Motor neuron (in vitro differentiated cells): ENCODE data around the gene PRDM11. TPM values are rescaled to one million over a fixed set of nuclear protein-coding genes. Genes with fewer than 3 reads are reported as not detected.
A peak's percentile ranks its signal among the peaks of the same experiment; 100 is the strongest.

Experiments used
- ATAC-seq, 8 experiments: fragments of 200-7000 bp; cut with Tn5 transposase; replicated peaks in 6 of 8; 2 replicates each; pipeline ENCODE4 v1.8.0; 2021; ENCODE audit warnings: mild to moderate bottlenecking in 8 of 8, moderate library complexity in 8 of 8
- H3K27ac ChIP-seq, 2 donors: fragments of 250-450 bp; sonication (Bioruptor Pico); 2 replicates each; pipeline ENCODE4 v1.9.0; 2021; ENCODE audit warnings: antibody characterized with exemption in 2 of 2, mild to moderate bottlenecking in 2 of 2, moderate library complexity in 1 of 2
- H3K4me1 ChIP-seq, 2 donors: fragments of 250-450 bp; sonication (Bioruptor Pico); replicated peaks in 1 of 2; 2 replicates each; pipeline ENCODE4 v1.6.1; 2021; ENCODE audit warnings: antibody characterized with exemption in 2 of 2, mild to moderate bottlenecking in 2 of 2, moderate library complexity in 1 of 2
- H3K4me3 ChIP-seq, 5 donors: fragments of 250-450 bp; sonication (Bioruptor Pico); 2 replicates each; pipeline ENCODE4 v1.9.0; 2021; ENCODE audit warnings: antibody characterized with exemption in 5 of 5, mild to moderate bottlenecking in 5 of 5, moderate library complexity in 4 of 5
- WGBS, 10 experiments: fragments of 450-650 bp; shearing (Covaris generic); methylation state at CpG; one replicate each; pipeline ENCODE4 v1.0.0; 2022; 5-methylcytosine and 5-hydroxymethylcytosine counted together
- in situ Hi-C, 9 experiments: fragments of 400-800 bp; cut with MboI; loops; one replicate each; pipeline ENCODE4 v1.15.0; 2021; ENCODE audit warnings: low sequenced_read_pairs in 9 of 9, low pct_unique_long_range_greater_than_20kb in 2 of 9; ENCODE audit not compliant: unreplicated experiment in 9 of 9
- total RNA-seq, 8 experiments: library from RNA; unstranded; fragments of 300-600 nt; gene quantifications; 2 replicates each; pipeline versions ENCODE4 v1.2.3 to v1.2.4, GENCODE V29; 2022

The PRDM11 gene
- total RNA-seq, 8 experiments from 2014 or later: 2.4 to 9.9 (median 5.3) TPM

DNA sequence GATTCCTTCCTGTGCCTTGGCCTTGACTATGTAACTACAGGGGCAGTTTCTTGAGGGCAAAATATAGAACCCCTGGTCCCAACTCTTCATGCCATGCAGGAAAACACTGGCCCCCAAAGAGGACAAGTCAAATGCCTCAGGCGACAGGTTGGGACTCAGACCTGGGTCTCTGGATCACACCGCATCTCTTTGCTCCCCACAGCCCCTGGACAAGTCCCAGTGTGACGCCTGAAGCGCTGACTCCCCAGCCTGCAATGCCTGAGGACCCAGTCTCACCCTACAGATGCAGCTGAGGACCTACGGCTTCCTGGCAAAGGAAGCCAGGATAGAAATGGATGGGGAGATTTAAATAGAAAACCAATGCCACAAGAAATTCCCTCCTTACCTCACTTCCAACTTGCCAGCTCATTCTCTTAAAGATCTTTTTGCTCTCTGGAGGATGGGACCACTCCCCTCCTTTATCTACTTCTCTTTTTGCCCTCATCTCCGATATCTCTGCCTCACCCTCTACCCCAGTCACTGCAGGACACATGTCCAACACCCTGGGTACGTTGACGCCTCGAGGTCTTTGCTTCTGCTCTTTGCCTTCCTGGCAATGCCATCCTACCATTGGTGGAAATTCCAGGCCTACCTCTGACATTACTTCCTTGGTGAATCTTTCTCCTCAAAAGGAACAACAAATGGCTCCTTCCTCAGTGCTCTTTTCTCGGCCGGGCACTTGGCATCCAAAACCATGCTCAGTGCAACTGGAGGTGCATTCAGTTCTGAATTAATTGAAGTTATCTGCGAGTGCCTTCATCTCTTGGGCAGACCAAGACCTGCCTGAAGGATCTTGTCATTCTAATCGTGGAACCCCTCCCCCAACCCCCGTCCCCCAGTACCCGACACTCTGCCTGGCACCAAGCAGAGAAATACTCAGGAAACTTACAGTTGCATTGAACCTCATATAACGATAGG is 2.0 kb upstream of the PRDM11 start:
- in situ Hi-C loops: no loop called here
- no peak for ATAC-seq
- Histone ChIP-seq H3K4me3 (no peak overlapping the region), H3K4me1 (peaks cover 6 to 7% of the 10 kb centered on the region in 2 donors), H3K27ac (no peak overlapping the region)
- 47 to 100% (median 76%) methylated on average over 1 to 9 of the region's 16 CpGs; no CpG with 5 or more reads in 1 of the 10 experiments for WGBS, 10 experiments

- Histone ChIP-seq H3K27ac (no peak overlapping the region), H3K4me3 (no peak overlapping the region), H3K4me1 (peaks cover 6 to 7% of the 10 kb centered on the region in 2 donors)
- ATAC-seq: no peak
- WGBS, 10 experiments: 0 to 60% (median 20%) methylated on average over 1 of the region's 3 CpGs; no CpG with 5 or more reads in 7 of the 10 experiments
- in situ Hi-C loops: no loop called here
Observed at GRCh38 chr11:45145083-45145378, 1.4 kb upstream of the PRDM11 start.

DNA sequence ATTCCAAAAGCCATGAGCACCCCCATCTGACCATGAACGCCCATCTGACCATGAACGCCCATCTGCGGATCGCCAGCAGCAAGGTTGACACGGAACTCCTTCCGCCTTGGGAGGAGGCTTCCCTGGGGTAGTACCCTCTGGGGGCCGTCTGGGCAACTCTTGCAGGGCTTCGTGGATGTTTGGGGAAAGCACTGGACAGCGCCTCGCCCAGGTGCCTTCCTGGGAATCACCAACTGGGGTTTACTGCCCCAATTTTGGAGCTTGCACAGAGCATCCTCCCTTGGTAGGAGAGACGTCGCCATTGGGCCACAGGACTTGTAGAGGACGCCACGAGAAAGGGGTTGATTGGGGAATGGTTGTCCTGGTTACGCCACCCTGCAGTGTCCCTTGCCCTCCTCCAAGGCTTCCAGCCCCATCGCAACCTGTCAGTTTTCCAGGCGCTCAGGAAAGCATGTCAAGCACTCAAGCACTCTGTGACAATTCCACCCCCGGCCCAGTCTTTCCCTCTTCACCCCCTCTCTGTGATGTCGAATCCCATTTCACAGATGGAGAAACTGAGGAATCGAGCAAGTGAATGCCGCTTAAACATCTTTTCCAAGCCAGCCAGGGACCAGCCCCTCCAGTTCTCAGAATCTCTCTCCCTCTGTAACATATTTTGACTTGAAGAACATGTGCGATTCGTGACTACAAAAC is 914 bp upstream of the PRDM11 start:
- peaks cover 6 to 7% of the 10 kb centered on the region in 2 donors for H3K4me1 ChIP-seq
- in situ Hi-C loops: no loop called here
- H3K4me3 ChIP-seq: peak overlapping the region; percentile 57 to 97 (median 76)
- 0 to 20% (median 1%) methylated on average over 2 to 9 of the region's 23 CpGs; no CpG with 5 or more reads in 2 of the 10 experiments for whole genome bisulfite sequencing, 10 experiments
- peak in 2 of 8 experiments; percentile 6 to 10 for ATAC-seq
- no peak overlapping the region for H3K27ac ChIP-seq

GRCh38 chr11:45147017-45147728 is 734 bp downstream of the PRDM11 start:
- ATAC-seq: peak; percentile 91 to 98 (median 97)
- 0 to 7% (median 2%) methylated on average over 1 to 14 of the region's 88 CpGs; no CpG with 5 or more reads in 3 of the 10 experiments for WGBS, 10 experiments

DNA sequence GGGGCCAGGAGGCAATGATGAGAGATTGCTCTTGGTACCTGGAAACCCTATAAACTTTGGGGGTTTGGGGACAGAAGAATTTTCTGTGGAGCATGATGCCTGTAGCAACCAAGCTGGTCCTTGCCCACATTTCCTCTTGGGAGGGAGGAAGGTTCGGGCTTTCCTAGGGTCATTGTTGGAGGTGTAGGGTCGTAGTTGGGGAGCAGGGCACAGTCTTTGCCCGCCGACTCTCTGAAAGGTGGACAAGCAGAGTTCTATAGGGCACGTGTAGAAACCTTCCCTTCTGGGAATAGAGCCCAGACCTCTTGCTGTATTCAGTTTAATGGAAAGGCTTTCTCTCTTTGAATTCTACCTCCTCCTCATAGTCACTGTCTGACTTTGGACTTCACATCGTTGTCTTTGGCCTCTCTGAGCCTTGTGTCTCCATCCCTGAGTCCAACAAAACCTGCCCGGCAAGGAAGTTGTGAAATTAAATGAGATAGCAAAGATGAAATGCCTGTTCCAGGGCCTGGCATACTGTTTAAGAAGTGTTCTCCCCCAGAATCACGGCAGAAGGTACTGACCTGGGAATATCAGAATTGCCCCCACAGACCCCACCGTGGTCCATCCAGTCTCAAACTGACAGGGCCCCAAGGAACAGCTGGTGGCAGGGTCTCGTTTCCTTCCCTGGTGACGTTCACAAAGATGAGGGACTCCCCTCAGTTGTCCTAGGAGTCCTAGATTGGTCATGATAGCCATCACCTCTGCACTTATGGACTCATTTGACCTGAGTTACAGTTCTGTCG is 1.6 kb downstream of the PRDM11 start:
- peak overlapping the region; percentile 78 to 87 for H3K27ac ChIP-seq
- H3K4me3 ChIP-seq: peak overlapping the region; percentile 57 to 97 (median 76)
- 52 to 100% (median 85%) methylated on average over 1 to 7 of the region's 12 CpGs; no CpG with 5 or more reads in 1 of the 10 experiments for WGBS, 10 experiments
- peaks cover 6 to 7% of the 10 kb centered on the region in 2 donors for H3K4me1 ChIP-seq
- no peak for ATAC-seq
- in situ Hi-C loops: no loop called here

More at GRCh38 chr11:45147017-45147728, 734 bp downstream of the PRDM11 start:
- in situ Hi-C loops: no loop called here
- Histone ChIP-seq H3K4me1 (peaks cover 6 to 7% of the 10 kb centered on the region in 2 donors), H3K4me3 (peak overlapping the region; percentile 57 to 97 (median 76)), H3K27ac (peak overlapping the region; percentile 78 to 87)

DNA sequence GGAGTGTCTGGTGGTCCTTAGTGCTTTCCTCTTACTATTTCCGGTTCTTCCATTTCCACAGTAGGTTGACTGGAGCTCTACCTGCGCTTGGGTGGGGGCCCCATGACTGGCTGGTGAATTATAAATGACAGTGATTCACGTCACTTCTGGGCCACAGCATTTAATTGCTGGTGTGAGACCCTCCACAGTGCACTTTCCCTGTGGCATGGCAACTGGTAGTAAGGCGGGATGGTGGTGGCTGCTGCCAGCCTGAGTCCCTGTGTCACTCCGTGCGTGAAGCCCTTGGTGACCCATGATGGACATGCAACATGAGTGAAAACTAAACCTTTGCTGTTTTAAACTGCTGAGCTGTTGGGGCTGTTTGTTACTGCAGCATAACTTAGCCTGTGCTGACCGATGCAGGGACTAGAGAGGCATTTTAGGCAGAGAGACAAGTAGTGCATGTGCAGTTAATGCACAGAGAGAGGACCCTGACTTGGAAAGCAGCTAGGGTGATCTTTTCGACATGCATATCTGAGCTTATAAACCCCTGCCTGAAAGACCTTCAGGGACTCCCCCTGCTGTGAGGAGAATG is 3.1 kb downstream of the PRDM11 start:
- Histone ChIP-seq H3K4me1 (peaks cover 6 to 7% of the 10 kb centered on the region in 2 donors), H3K4me3 (no peak overlapping the region), H3K27ac (no peak overlapping the region)
- ATAC-seq: no peak
- 73 to 95% (median 93%) methylated on average over 2 to 7 of the region's 8 CpGs; no CpG with 5 or more reads in 4 of the 10 experiments for WGBS, 10 experiments
- in situ Hi-C loops: no loop called here

DNA sequence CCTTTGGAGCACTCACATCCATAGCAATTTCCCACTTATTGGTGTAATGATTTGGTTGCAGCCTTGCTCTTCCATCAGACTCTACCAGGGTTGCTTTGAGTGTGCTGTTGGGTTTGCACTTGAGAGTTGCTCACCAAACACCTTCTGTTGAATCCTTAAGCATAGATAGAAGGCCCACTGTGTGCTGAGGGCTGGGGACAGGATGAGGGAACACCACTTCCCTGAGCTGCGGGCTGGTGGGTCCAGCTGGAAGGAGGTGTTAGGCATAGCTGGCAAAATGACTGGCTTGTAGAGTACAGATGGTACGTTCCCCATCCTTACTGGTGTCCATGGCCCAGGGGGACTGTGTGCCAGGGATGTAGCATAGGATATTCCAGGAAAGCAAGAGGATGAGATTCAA is 3.9 kb downstream of the PRDM11 start:
- Histone ChIP-seq H3K27ac (no peak overlapping the region), H3K4me3 (no peak overlapping the region), H3K4me1 (peaks cover 6 to 7% of the 10 kb centered on the region in 2 donors)
- ATAC-seq: no peak
- WGBS, 10 experiments: 71 to 100% (median 100%) methylated on average over 1 of the region's 2 CpGs; no CpG with 5 or more reads in 5 of the 10 experiments
- in situ Hi-C loops: no loop called here

DNA sequence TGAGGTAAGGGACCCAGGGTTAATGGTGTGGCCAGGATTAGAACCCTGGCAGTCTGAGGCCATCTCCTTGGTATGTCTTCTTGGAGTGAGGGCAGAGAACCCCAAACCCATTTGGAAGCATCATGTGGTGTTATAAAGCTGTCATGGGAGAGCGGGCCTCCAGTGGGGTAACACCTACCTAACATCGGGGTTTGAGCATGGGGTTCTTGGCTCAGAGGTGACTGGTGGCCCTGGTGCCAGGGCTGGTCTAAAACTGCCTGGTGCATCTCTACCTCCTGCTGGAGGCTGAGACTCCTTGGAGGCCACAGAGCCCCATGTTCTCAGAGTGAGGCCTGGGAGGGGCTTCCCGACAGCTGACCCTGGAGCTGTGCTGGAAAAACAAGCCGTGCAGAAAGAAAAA is 4.5 kb downstream of the PRDM11 start:
- in situ Hi-C loops: no loop called here
- Histone ChIP-seq H3K4me3 (no peak overlapping the region), H3K4me1 (peaks cover 6 to 7% of the 10 kb centered on the region in 2 donors), H3K27ac (no peak overlapping the region)
- ATAC-seq: no peak
- 67 to 100% (median 85%) methylated on average over 1 to 2 of the region's 4 CpGs; no CpG with 5 or more reads in 6 of the 10 experiments for WGBS, 10 experiments

GRCh38 chr11:45151362-45151982 is 5.0 kb downstream of the PRDM11 start:
- WGBS, 10 experiments: 17 to 100% (median 88%) methylated on average over 1 to 5 of the region's 6 CpGs
- ATAC-seq: no peak
- Histone ChIP-seq H3K4me1 (peaks cover 6 to 7% of the 10 kb centered on the region in 2 donors), H3K27ac (no peak overlapping the region), H3K4me3 (no peak overlapping the region)
- in situ Hi-C loops: no loop called here

- in situ Hi-C loops: no loop called here
- H3K4me1 ChIP-seq: peaks cover 13 to 17% of the 10 kb centered on the region in 2 donors
- H3K4me3 ChIP-seq: no peak overlapping the region
- no peak overlapping the region for H3K27ac ChIP-seq
- no peak for ATAC-seq
- WGBS, 10 experiments: 60 to 100% (median 84%) methylated on average over 1 to 12 of the region's 14 CpGs
Observed at GRCh38 chr11:45152740-45153595, 6.5 kb downstream of the PRDM11 start.

DNA sequence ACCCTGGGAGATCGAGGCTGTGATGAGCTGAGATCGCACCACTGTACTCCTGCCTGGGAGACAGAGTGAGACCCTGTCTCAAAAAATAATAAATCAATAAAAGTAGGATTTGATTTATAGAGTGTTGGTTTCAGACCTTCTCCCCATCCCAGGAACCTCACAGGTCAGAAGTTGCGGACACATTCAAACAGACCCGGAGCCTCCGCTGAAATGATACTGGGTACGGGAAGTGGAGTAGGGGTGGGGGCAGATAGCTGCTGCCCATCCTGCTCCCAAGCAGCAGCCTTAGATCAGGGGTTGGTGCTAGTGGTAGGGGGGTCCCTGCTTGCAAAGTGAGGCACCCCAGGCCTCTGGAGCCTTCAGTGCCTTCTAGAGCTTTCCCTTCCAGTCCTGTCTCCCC is 7.8 kb downstream of the PRDM11 start:
- in situ Hi-C loops: no loop called here
- no peak for ATAC-seq
- no peak overlapping the region for H3K27ac ChIP-seq

More for the DNA sequence above, 7.8 kb downstream of the PRDM11 start:
- Histone ChIP-seq H3K4me1 (peaks cover 21 to 22% of the 10 kb centered on the region in 2 donors), H3K4me3 (no peak overlapping the region)
- 90 to 100% (median 100%) methylated on average over 1 to 3 of the region's 6 CpGs; no CpG with 5 or more reads in 4 of the 10 experiments for WGBS, 10 experiments
